A549 (cell line): ENCODE data around the gene TECPR2.

Experiments
- CHD2 ChIP-seq: fragments of 150-350 bp; IDR thresholded peaks from 2 replicates; pipeline ENCODE4 v1.6.1; 2014; ENCODE audit warnings: low read length; ENCODE audit not compliant: partially characterized antibody
- CHD4 ChIP-seq: fragments of 200-600 bp; sonication (generic); IDR thresholded peaks from 2 replicates; pipeline ENCODE4 v1.6.1; 2016; ENCODE audit warnings: antibody characterized with exemption, mild to moderate bottlenecking, borderline replicate concordance
- CTCF ChIP-seq: fragments of >200 bp; sonication (Bioruptor Twin); formaldehyde crosslinking; IDR thresholded peaks from 3 replicates; pipeline ENCODE4 v1.5.1; 2016
- MAX ChIP-seq: IDR thresholded peaks from 2 replicates; pipeline ENCODE4 v1.6.1; 2012
- NR3C1 ChIP-seq: fragments of >200 bp; sonication (Bioruptor Twin); formaldehyde crosslinking; IDR thresholded peaks from 3 replicates; pipeline ENCODE4 v1.6.1; 2017

- no peak for TF ChIP-seq CTCF
- no peak for TF ChIP-seq MAX
- no peak for TF ChIP-seq CHD4
- no peak for TF ChIP-seq CHD2
- no peak for TF ChIP-seq NR3C1
These were observed 128.6 kb downstream of the TECPR2 start for GRCh38 chr14:102491366-102491765.
